GM21390 (cell line): Measurements from ENCODE around the gene RASSF5.
A peak's percentile ranks its signal among the peaks of the same experiment; 100 is the strongest.

Experiments
- ATAC-seq: cut with Tn5 transposase; IDR thresholded peaks from one replicate; pipeline ENCODE4 v1.9.1; 2021; ENCODE audit not compliant: unreplicated experiment

RASSF5 gene

DNA sequence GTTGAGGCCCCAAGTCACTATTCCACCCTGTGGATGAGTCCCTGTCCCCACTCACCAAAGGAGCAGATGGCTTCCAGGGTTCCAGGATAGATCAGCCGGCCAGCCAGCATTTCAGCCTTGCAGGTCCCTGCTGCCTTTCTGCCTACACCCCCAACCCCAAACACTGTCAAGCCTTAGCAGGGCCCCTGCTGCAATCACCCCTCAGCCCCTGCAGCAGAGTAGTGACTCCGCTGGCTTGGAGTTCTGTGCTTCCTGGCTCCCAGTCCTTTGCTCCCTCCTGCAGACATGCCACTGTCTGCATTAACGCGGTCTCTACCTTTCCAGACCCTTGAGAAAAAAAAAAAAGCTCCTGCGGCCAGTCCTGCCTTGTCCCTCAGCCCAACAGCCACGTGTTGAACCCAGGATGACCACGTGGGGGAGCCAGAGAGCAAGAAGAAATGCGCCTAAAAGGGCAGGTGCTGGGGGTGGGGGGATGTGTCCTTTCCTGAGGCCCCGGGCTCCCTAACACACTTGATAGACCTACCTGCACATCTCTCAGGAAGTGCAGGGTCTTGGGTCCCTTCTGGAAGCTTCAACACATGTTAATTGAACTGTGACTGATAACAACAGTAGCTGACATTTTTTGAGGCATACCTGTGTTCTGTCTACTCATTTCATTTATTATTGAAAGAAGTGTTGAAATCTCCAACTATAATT, 37.4 kb downstream of the RASSF5 start:
- ATAC-seq: no peak

- no peak for ATAC-seq
Observed at GRCh38 chr1:206545351-206545750, 38.0 kb downstream of the RASSF5 start.

- no peak for ATAC-seq
Observed at GRCh38 chr1:206547104-206547503, 39.8 kb downstream of the RASSF5 start.

DNA sequence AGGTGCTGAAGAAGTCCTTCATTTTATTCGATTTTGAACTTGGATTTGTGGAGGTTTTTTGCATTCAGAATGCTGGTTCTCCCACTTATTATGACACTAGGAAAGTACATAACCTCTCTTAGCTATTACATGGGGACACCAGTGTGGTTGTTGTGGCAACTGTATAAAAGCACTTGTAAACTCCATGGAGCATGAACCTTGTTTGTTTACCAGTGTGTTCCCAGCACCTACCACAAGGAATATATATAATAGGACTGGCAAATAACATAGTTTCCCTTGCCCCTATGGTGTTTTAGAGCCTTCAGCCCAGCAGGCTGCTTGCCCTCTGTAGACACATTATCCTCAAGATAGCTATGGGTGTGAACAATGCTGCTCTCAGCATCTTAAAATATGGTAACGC, 43.1 kb downstream of the RASSF5 start:
- ATAC-seq: no peak

GRCh38 chr1:206551296-206551985, 44.1 kb downstream of the RASSF5 start:
- no peak for ATAC-seq

DNA sequence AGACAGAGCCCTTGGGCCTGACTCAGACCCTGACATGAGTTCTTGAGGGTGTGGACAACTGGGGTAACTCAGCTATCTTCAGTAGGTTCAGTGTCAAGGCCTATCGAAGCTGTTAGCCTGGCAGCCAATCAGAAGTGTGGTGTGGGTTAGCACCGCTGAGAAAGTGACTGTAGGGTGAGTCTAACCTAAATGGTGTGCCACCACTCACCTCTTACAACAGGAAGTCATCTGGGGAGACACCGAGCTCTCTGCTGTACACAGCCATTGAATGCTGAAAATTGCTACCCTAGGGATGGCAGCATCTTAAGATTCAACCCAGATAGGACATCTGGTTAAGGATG, 44.6 kb downstream of the RASSF5 start:
- ATAC-seq: no peak

- no peak for ATAC-seq
Observed at GRCh38 chr1:206554211-206554610, 46.9 kb downstream of the RASSF5 start.

DNA sequence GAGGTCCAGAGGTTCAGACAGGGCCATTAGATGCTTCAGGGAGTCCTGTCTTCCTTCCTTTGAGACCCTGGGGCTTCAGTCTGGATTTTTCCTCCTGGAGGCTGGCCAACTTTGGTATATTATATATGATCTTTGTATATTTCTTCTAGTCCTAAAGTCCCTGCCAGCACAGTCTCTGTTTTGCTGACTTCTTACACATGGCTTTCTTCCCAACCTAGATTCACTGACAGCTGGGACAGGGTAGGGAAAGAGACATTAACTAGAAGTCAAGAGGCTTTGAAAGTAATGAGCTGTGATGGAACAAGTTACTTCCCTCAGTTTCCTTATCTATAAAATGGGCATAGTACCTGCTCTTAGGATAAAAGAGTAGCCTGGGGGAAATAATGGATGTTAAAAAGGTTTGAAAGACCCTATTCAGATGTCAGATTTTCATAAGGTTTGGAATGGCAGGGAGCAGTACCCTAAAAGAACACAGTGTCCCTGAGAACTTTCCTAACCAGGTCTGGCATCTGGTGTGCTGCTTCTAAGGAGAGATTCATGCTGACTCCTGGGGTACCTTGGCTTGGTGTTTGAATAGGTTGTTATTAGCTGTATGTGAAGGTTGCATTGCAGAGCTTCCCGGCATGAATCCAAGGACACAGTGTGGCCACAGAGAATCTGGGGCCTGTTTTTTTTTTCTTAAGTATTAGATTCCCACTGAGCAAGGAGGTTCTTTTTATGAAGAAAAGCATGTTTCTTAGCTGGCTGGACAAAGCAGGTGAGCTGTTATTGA, 47.6 kb downstream of the RASSF5 start:
- no peak for ATAC-seq

DNA sequence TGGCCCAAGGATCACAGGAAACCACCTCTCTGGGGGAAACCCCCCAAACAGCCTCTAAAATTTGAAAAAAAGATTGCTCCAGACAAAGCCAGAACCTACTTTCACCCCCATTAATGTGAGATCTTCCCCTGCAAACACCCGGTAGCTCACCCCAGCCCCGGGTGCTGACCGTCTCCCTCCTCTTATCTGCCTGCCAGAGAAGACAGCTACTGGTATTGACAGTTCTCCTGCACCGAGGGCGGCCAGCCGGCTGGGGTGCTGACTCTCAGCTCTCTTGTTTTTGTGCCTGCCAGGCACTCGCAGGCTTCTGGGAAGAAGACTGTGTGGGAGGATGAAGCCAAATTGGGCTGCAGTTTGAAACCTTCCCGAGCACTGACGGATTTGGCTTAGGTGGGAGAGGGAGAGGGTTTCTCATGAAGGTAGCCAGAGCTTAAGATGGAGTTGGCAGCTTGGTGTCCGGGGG, 48.2 kb downstream of the RASSF5 start:
- no peak for ATAC-seq

GRCh38 chr1:206556047-206556749, 48.9 kb downstream of the RASSF5 start:
- no peak for ATAC-seq

DNA sequence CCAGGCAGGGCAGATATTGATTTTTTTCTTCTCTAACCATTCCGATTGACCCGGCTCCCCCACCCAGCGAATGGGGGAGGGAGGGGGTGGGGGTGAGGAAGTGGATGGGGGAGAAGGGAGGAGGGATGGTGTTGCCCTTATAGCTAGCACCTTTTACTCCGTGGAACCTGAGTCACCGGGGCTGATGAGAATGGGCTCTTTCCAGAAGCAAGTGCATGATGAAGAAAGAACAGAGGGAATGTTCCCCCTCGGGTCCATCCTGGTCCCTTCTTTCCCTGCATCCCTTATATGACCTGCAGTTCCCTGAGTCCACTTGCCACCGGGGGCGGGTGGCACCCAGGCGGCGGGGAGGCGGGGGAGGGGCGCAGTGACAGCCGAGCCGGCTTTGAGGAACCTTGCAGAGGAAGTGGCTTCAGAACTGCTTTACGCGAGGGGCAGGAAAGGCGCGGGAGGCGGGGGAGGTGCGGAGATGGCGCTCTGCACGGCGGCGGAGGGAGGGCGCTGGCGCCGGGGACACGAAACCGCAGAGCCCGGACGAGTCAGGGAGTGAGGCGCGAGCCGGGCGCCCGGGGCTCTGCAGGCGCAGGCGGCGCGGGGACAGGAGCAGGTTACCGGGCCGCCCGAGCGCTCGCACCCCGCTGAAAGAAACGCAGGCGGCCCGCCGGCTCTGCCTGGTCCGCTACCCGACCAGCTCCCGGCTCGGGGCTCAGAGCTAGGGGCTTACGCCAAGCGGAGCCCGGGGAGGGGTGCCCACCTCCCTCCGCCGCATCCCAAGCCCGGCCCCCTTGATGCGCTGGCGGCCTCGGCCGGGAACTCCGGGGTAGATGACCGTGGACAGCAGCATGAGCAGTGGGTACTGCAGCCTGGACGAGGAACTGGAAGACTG, 49.7 kb downstream of the RASSF5 start:
- ATAC-seq: no peak

- no peak for ATAC-seq
Observed at GRCh38 chr1:206557636-206558473, 50.5 kb downstream of the RASSF5 start.

GRCh38 chr1:206558794-206559671, 51.7 kb downstream of the RASSF5 start:
- no peak for ATAC-seq

- ATAC-seq: no peak
Observed at GRCh38 chr1:206559672-206559995, 52.3 kb downstream of the RASSF5 start.

DNA sequence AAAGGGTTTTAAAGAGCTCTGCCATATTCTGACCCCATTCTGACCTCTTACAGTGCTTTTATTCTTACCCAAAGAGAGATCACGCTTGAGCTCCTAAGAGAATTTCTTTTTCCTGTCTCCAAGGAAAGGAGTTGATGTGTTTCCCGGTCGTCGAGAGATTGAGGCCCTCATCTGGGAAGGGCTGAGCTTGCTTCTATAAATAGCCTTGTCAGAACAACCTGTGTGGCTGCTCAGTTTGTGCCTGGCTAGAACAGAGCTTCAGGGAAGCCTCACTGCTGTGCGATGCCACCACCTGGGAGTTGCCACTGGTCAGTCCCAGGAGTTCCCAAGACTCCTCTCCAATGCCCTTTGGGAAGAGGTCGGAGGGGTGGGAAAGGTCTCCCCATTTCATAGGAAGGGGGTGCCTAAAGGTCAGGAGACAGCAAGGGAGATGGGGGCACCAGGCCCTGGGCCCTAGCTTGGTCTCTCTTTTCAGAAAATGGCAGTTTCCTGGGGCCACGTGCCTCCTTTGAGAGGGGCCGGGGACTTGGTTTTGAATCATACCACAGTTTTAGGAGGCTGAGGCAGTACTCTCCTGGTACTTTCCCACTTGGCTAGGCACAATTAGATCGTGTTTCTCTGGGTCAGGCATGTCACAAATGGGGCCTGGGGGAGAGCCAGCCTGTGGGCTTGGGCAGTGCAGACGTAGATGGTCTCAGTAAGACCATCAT, 52.8 kb downstream of the RASSF5 start:
- no peak for ATAC-seq

DNA sequence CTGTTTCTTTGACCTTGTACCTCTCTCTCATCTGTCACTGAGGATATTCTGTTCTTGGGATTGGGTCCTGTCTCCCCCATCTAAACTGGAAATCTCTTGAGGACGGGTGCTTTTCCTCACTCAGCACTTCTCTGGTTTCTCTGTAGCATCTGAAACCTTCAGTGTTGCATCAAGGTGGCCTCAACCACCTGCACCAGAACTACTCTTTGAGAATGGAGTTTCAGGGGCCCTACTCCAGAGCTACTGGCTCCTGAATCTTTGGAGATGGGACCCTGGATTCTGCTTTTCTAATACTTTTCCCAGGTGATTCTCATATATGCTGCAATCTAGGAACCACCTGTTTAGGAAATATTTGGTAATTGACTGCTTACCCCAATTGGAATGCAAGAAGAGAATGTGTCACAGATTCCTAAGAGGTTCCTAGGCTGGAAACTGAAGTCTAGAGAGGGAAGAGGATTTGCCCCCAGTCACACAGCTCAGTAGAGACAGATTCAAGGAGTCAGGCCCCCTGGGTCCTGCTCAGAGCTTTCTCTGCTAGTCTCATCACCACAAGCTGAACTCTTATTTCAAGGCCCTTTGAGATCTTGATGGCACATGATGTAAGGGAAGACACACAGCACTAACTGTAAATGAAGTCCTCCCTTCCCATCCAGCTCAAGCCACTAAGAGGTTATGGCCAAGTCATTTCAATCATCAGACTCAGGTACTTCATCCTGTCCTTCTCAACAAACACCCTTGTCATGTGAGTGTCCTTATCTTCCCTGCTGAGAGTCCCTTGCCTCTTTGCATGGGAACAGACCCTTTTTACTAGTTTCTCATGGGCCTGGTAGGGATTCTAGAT, 56.3 kb downstream of the RASSF5 start:
- peak; percentile 28 for ATAC-seq

- ATAC-seq: no peak
Observed at GRCh38 chr1:206565995-206566394, 58.7 kb downstream of the RASSF5 start.
